ENCODE measurements around the gene CALCA.

The CALCA gene

GRCh38 chr11:14938936-14939335 lies 33.2 kb downstream of the CALCA start:
- DNase-seq (ENCODE audit: insufficient read length, low spot score) (no peak), FAIRE-seq (no peak)
- TF ChIP-seq CTCF (IDR thresholded peaks at IDR 0.05; ENCODE audit: insufficient read depth, missing control alignments) = no peak

- FAIRE-seq (no peak), DNase-seq (ENCODE audit: insufficient read length, low spot score) (no peak)
- TF ChIP-seq CTCF (IDR thresholded peaks at IDR 0.05; ENCODE audit: insufficient read depth, missing control alignments) = no peak
Measured at GRCh38 chr11:14934641-14935351, 37.4 kb downstream of the CALCA start.

- DNase-seq (ENCODE audit: insufficient read length, low spot score) (no peak), FAIRE-seq (no peak)
- no peak for TF ChIP-seq CTCF (IDR thresholded peaks at IDR 0.05; ENCODE audit: insufficient read depth, missing control alignments)
Measured at GRCh38 chr11:14932447-14932846, 39.7 kb downstream of the CALCA start.

GRCh38 chr11:14930369-14930768 lies 41.8 kb downstream of the CALCA start:
- DNase-seq (ENCODE audit: insufficient read length, low spot score) (no peak), FAIRE-seq (no peak)
- no peak for TF ChIP-seq CTCF (IDR thresholded peaks at IDR 0.05; ENCODE audit: insufficient read depth, missing control alignments)

GRCh38 chr11:14927146-14927545 lies 45.0 kb downstream of the CALCA start:
- TF ChIP-seq CTCF (IDR thresholded peaks at IDR 0.05; ENCODE audit: insufficient read depth, missing control alignments) = no peak
- FAIRE-seq = no peak
- DNase-seq (ENCODE audit: insufficient read length, low spot score) = no peak

GRCh38 chr11:14924318-14924717 lies 47.8 kb downstream of the CALCA start:
- no peak for FAIRE-seq

More at GRCh38 chr11:14924318-14924717, 47.8 kb downstream of the CALCA start:
- TF ChIP-seq CTCF (IDR thresholded peaks at IDR 0.05; ENCODE audit: insufficient read depth, missing control alignments) = no peak
- no peak for DNase-seq (ENCODE audit: insufficient read length, low spot score)

Data from D721Med (cell line).